ENCODE measurements around the gene JMY. TPM values are rescaled to one million over a fixed set of nuclear protein-coding genes. Genes with fewer than 3 reads are reported as not detected.

The JMY gene, protein sequence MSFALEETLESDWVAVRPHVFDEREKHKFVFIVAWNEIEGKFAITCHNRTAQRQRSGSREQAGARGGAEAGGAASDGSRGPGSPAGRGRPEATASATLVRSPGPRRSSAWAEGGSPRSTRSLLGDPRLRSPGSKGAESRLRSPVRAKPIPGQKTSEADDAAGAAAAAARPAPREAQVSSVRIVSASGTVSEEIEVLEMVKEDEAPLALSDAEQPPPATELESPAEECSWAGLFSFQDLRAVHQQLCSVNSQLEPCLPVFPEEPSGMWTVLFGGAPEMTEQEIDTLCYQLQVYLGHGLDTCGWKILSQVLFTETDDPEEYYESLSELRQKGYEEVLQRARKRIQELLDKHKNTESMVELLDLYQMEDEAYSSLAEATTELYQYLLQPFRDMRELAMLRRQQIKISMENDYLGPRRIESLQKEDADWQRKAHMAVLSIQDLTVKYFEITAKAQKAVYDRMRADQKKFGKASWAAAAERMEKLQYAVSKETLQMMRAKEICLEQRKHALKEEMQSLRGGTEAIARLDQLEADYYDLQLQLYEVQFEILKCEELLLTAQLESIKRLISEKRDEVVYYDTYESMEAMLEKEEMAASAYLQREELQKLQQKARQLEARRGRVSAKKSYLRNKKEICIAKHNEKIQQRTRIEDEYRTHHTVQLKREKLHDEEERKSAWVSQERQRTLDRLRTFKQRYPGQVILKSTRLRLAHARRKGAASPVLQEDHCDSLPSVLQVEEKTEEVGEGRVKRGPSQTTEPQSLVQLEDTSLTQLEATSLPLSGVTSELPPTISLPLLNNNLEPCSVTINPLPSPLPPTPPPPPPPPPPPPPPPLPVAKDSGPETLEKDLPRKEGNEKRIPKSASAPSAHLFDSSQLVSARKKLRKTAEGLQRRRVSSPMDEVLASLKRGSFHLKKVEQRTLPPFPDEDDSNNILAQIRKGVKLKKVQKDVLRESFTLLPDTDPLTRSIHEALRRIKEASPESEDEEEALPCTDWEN
- total RNA-seq = 11.4 and 14.9 TPM in 2 replicates

GRCh38 chr5:79235634-79236361 lies at the start of gene JMY:
JMY (plus strand) TSS chr5:79236131; CDS start chr5:79236651, 520 bp downstream.

Small RNA genes lying within 50 kb of the gene (small RNA-seq; reads per million reads assigned to genes)
- gene AC016559.1 (not detected), gene RF00425 (not detected)

Other genes with a start within 250 kb of the JMY start
- gene DMGDH, start 166.5 kb upstream of the JMY start, total RNA-seq = 0.07 TPM in 1 of 2 replicates, not detected in the other
- 0.13 and 0.22 TPM in 2 replicates for gene BHMT2, start 166.4 kb upstream of the JMY start, total RNA-seq
- gene BHMT, start 124.3 kb upstream of the JMY start, total RNA-seq = not detected in 2 replicates